Measurements from ENCODE around the gene ZNG1A.
"Not testable (repeated sequence)": the region's sequence is repeated elsewhere in the genome, so short reads cannot be mapped to it uniquely, and the experiment has no call there.

The ZNG1A gene

DNA sequence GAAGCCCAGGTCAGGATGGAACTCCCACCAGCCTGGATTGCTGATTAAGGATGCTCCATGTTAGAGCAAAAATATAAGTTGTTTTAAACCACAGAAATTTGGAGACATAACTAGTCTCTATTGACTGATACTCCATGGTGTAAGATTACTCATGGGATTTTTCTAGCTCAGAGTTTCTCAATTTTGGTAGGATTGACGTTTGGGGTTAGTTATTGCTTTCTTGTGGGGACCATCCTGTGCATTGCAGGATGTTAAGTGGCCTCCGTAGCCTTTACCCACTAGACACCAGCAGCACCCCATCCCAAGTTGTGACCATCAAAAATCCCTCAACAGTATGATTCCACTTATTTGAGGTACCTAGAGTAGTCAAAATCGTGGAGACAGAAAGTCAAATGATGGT is 80.1 kb downstream of the ZNG1A start:
- DNase-seq (ENCODE audit: low read depth), result not testable (repeated sequence)

GRCh38 chr9:94992-95391 is 83.9 kb downstream of the ZNG1A start:
- DNase-seq (ENCODE audit: low read depth), result not testable (repeated sequence)

- not testable (repeated sequence) for DNase-seq (ENCODE audit: low read depth)
These were observed 84.5 kb downstream of the ZNG1A start for GRCh38 chr9:94323-94722.

GRCh38 chr9:93909-94308 is 84.9 kb downstream of the ZNG1A start:
- not testable (repeated sequence) for DNase-seq (ENCODE audit: low read depth)

- DNase-seq (ENCODE audit: low read depth), result not testable (repeated sequence)
These were observed 88.0 kb downstream of the ZNG1A start for GRCh38 chr9:90851-91250.

DNA sequence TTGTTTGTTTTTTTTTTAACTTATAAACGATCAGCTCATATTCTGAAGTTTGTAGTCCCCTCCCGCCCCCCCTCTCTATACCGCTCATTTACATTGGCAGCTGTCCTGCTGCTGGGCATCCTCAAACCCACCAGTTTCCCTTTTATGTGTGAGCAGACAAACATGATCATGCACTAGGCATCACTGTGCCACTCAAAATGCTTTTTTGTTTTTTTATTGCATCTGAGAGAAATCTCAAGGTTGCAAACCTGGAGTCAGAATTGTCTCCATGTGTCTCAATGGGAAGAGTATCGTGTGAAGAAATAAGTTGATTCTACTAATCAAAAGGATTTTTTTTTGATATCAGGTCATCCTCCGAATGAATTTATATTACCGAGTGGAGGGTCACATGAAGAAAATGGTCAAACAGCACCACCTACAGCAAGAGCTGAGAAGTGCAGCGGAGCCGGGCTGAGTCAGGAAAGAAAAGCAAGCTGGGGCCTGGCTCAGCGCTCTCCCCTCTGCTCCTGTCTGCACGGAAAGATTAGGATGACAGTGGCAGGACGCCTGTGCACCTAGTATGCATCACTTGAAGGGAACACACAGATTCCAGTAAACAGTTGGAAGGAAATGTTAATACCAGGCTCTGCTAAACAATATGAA is 90.3 kb downstream of the ZNG1A start:
- DNase-seq (ENCODE audit: low read depth), result not testable (repeated sequence)

DNA sequence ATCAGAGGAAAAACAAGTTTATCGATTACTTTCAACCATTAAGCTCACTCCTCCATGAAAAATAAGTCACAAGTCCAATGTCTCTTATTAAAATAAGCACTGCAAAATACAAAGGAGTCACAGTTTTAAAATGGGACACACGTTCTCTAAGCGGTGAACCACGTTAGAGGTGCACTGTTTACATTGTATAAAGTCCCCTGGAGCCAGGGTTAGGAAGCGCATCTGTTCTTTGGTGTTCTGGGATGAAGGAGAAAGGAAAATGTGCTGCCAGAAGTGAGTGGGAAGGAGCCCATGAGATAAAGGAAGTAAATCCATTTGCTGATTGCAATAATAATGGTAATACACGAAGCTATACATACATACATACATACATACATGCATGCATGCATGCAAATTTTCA is 91.0 kb downstream of the ZNG1A start:
- not testable (repeated sequence) for DNase-seq (ENCODE audit: low read depth)

GRCh38 chr9:87105-87504 is 91.8 kb downstream of the ZNG1A start:
- not testable (repeated sequence) for DNase-seq (ENCODE audit: low read depth)

DNA sequence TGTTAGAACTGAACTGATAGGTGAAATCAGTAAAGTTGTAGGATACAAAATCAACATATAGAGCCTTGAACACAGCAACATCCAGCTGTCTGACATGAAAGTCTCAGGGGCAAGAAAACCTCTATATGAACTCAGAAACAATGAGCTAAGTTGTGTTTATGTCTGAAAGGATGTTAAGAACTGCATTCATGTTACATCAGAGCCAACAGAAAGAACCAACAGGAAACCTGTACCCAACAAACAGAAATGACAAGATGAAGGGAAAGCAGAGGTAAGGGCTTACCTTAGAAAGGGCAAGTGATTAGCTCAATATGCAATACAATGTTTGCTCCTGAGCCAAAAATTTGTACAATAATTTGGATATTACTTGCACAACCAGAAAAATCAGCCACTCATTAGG is 92.2 kb downstream of the ZNG1A start:
- DNase-seq (ENCODE audit: low read depth), result not testable (repeated sequence)

DNA sequence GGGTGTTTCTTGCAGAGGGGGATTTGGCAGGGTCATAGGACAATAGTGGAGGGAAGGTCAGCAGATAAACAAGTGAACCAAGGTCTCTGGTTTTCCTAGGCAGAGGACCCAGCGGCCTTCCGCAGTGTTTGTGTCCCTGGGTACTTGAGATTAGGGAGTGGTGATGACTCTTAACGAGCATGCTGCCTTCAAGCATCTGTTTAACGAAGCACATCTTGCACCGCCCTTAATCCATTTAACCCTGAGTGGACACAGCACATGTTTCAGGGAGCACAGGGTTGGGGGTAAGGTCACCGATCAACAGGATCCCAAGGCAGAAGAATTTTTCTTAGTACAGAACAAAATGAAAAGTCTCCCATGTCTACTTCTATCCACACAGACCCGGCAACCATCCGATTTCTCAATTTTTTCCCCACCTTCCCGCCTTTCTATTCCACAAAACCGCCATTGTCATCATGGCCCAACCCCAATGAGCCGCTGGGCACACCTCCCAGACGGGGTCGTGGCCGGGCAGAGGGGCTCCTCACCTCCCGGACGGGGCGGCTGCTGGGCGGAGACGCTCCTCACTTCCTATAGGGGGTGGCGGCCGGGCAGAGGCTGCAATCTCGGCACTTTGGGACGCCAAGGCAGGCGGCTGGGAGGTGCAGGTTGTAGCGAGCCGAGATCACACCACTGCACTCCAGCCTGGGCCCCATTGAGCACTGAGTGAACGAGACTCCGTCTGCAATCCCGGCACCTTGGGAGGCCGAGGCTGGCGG is 95.7 kb downstream of the ZNG1A start:
- not testable (repeated sequence) for DNase-seq (ENCODE audit: low read depth)

DNA sequence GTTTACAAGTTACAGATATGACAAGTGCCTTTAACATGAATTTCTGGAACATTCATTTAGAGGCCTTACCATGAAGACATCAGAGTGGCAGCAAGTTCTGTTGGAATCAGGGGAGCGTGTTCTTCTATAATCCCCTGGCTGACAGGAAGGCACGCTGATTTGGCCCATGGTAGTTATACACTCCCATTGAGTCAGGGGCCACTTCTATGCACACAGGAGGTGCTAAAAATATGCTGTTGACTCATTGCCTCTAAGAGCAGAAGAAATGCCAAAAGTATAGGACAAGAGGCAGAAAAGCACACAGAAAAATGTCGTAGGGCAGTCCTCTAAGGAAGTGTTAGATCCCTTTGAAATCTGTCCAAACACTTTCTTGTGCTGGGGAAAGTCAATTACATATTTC is 100.5 kb downstream of the ZNG1A start:
- not testable (repeated sequence) for DNase-seq (ENCODE audit: low read depth)

DNA sequence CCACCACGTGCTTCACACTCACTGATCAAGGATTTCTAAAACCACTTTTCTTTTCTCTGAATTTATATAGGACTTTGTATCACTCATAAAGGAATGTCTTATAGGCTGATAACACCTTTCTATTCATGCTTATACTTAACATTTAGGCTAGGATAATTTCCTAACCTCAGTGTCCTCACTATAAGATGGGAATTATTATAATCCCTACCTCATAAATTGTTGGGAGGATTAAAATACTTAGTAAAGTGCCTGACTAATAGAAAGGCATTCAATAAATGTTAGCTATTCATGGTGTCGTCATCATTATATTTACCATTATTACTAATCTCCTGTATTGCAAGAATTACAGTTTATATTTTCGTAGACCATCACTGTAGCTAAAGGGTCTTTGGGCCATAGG is 102.5 kb downstream of the ZNG1A start:
- DNase-seq (ENCODE audit: low read depth), result not testable (repeated sequence)

DNA sequence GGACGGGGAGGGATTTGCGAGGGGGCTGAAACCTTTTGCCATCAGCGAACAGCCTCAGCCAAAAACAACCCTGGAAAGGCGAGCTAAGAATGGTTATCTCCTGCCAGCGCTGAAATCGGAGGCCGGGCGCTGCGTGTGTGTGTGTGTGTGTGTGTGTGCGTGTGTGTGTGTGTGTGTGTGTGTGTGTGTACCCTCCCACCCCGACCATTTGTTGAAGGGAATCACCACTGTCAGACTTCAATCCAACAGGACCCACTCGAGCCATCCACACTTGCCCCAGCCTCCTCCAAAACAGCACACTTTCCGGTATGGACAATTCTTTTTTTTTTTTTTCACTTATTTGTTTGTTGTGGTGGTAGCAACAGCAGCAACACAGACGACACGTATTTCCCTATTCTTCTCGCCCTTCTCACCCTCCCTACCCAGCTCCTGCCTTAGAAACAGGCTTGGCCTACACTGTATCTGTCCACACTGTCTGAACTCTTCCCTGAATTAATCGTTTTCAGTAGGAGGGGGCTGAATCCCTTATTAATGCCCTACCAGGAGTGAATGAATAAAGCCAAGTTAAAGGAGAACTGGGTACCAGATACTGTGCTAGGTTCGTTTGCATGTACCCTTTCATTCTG is 104.8 kb downstream of the ZNG1A start:
- DNase-seq (ENCODE audit: low read depth), result not testable (repeated sequence)

- DNase-seq (ENCODE audit: low read depth), result not testable (repeated sequence)
These were observed 105.6 kb downstream of the ZNG1A start for GRCh38 chr9:73076-73899.

Measured in stimulated activated CD8-positive, alpha-beta memory T cell treated with anti-CD3 and anti-CD28 coated beads, Interleukin-12 subunit alpha, Interleukin-12 subunit beta, amount 100 ng/mL, for 4 hours (primary cell).